Breast epithelium (tissue), 3 donors: Measurements from ENCODE around the gene PDZD2.

Source experiments
- POLR2A ChIP-seq: fragments of 450-650 bp; IDR thresholded peaks from one replicate; pipeline ENCODE4 v1.6.1; 2016; ENCODE audit warnings: antibody characterized with exemption, mild to moderate bottlenecking, moderate library complexity
- POLR2AphosphoS5 ChIP-seq, 3 donors: sonication (generic); formaldehyde crosslinking; IDR thresholded peaks; one replicate each; pipeline ENCODE4 v1.6.1; 2017; ENCODE audit warnings: antibody characterized with exemption in 3 of 3
- TF ChIP-seq, protein P1 (sequence below), 3 donors: fragments of 450-650 bp; IDR thresholded peaks; one replicate each; pipeline ENCODE4 v1.5.1; 2016 to 2017; ENCODE audit warnings: antibody characterized with exemption in 3 of 3, mild to moderate bottlenecking in 3 of 3, moderate library complexity in 3 of 3

DNA sequence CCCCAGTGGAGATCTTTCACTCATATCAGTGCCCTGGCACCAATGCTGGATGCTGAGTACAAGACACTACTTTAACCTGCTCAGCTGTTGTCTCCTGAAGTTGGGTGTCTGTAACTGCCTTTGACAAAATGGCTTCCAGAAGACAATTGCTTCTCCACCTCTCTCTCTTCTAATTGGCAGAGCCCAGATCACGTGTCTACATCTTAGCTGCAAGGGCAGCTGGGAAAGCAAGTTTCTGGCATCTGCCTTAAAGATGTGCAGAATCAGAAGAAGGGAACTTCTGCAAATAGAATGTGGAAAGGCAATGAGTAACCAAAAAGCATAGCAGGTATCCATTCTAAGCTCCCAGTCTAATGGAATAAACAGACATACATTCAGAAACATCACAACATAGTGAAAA is 81.1 kb downstream of the PDZD2 start:
- TF ChIP-seq, protein P1, sequence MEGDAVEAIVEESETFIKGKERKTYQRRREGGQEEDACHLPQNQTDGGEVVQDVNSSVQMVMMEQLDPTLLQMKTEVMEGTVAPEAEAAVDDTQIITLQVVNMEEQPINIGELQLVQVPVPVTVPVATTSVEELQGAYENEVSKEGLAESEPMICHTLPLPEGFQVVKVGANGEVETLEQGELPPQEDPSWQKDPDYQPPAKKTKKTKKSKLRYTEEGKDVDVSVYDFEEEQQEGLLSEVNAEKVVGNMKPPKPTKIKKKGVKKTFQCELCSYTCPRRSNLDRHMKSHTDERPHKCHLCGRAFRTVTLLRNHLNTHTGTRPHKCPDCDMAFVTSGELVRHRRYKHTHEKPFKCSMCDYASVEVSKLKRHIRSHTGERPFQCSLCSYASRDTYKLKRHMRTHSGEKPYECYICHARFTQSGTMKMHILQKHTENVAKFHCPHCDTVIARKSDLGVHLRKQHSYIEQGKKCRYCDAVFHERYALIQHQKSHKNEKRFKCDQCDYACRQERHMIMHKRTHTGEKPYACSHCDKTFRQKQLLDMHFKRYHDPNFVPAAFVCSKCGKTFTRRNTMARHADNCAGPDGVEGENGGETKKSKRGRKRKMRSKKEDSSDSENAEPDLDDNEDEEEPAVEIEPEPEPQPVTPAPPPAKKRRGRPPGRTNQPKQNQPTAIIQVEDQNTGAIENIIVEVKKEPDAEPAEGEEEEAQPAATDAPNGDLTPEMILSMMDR (IDR thresholded peaks at IDR 0.05) = no peak
- TF ChIP-seq POLR2AphosphoS5 (IDR thresholded peaks at IDR 0.05) = no peak
- no peak for TF ChIP-seq POLR2A
